ENCODE results near the gene ARHGEF40.

The ARHGEF40 gene

GRCh38 chr14:21092273-21093011, 22.3 kb downstream of the ARHGEF40 start:
- Histone ChIP-seq H3K4me1 (peaks cover 32% of the 10 kb centered on the region), H3K36me3 (peaks cover 33% of the 10 kb centered on the region), H3K9me3 (no peaks in the 10 kb centered on the region), H3K4me3 (ENCODE audit: low read depth, low read length) (no peak overlapping the region), H3K27me3 (no peaks in the 10 kb centered on the region)
- DNase-seq = peak; percentile 87
- TF ChIP-seq CTCF (IDR thresholded peaks at IDR 0.05; ENCODE audit: low read depth, low read length) = peak; percentile 100

GRCh38 chr14:21093018-21093417, 22.9 kb downstream of the ARHGEF40 start:
- Histone ChIP-seq H3K36me3 (peaks cover 31% of the 10 kb centered on the region), H3K4me1 (peaks cover 28% of the 10 kb centered on the region), H3K9me3 (no peaks in the 10 kb centered on the region), H3K4me3 (ENCODE audit: low read depth, low read length) (no peak overlapping the region), H3K27me3 (no peaks in the 10 kb centered on the region)
- TF ChIP-seq CTCF (IDR thresholded peaks at IDR 0.05; ENCODE audit: low read depth, low read length) = no peak
- no peak for DNase-seq

GRCh38 chr14:21093769-21094681, 23.9 kb downstream of the ARHGEF40 start:
- peak; percentile 45 for TF ChIP-seq CTCF (IDR thresholded peaks at IDR 0.05; ENCODE audit: low read depth, low read length)
- Histone ChIP-seq H3K36me3 (peaks cover 30% of the 10 kb centered on the region), H3K9me3 (no peaks in the 10 kb centered on the region), H3K27me3 (no peaks in the 10 kb centered on the region), H3K4me1 (peaks cover 29% of the 10 kb centered on the region), H3K4me3 (ENCODE audit: low read depth, low read length) (peak overlapping the region; percentile 12)
- DNase-seq = peak; percentile 70

- H3K27me3 ChIP-seq = no peaks in the 10 kb centered on the region
- no peak for DNase-seq
- H3K9me3 ChIP-seq = no peaks in the 10 kb centered on the region
- H3K4me3 ChIP-seq (ENCODE audit: low read depth, low read length) = no peak overlapping the region
- peaks cover 22% of the 10 kb centered on the region for H3K36me3 ChIP-seq
- H3K4me1 ChIP-seq = peaks cover 37% of the 10 kb centered on the region
- TF ChIP-seq CTCF (IDR thresholded peaks at IDR 0.05; ENCODE audit: low read depth, low read length) = no peak
Observed at GRCh38 chr14:21095430-21096205, 25.5 kb downstream of the ARHGEF40 start.

- no peaks in the 10 kb centered on the region for H3K27me3 ChIP-seq
- TF ChIP-seq CTCF (IDR thresholded peaks at IDR 0.05; ENCODE audit: low read depth, low read length) = no peak
- peaks cover 14% of the 10 kb centered on the region for H3K36me3 ChIP-seq
- DNase-seq = no peak
- no peaks in the 10 kb centered on the region for H3K9me3 ChIP-seq
- peaks cover 37% of the 10 kb centered on the region for H3K4me1 ChIP-seq
- H3K4me3 ChIP-seq (ENCODE audit: low read depth, low read length) = no peak overlapping the region
Observed at GRCh38 chr14:21096438-21096837, 26.3 kb downstream of the ARHGEF40 start.
